Stimulated activated naive CD8-positive, alpha-beta T cell treated with anti-CD3 and anti-CD28 coated beads, Interleukin-15, Interleukin-2, amounts not matched to agents 100 ng/mL and 50 ng/mL, for 24 hours (primary cell): Measurements from ENCODE around the gene WWOX.

ENCODE experiments used
- H3K27ac Mint-ChIP-seq: one replicate; pipeline ENCODE4 v1.8.0; 2021; ENCODE audit warnings: mild to moderate bottlenecking, mixed read lengths
- H3K27me3 Mint-ChIP-seq: one replicate; pipeline ENCODE4 v1.8.0; 2021; ENCODE audit warnings: mixed read lengths
- H3K36me3 Mint-ChIP-seq: one replicate; pipeline ENCODE4 v1.8.0; 2021; ENCODE audit warnings: low read depth, mixed read lengths
- H3K4me1 Mint-ChIP-seq: one replicate; pipeline ENCODE4 v1.8.0; 2021; ENCODE audit warnings: low read depth, mixed read lengths
- H3K4me3 Mint-ChIP-seq: one replicate; pipeline ENCODE4 v1.8.0; 2021; ENCODE audit warnings: mild to moderate bottlenecking, mixed read lengths
- H3K9me3 Mint-ChIP-seq: one replicate; pipeline ENCODE4 v1.8.0; 2021; ENCODE audit warnings: mixed read lengths

Gene WWOX

GRCh38 chr16:78386557-78387324 lies 287.3 kb downstream of the WWOX start:
- Mint-ChIP-seq H3K4me3 (no peak overlapping the region), H3K27me3 (no peaks in the 10 kb centered on the region), H3K27ac (no peak overlapping the region), H3K4me1 (no peaks in the 10 kb centered on the region), H3K9me3 (peaks cover 3% of the 10 kb centered on the region), H3K36me3 (peaks cover 27% of the 10 kb centered on the region)

- no peak overlapping the region for H3K27ac Mint-ChIP-seq
- H3K36me3 Mint-ChIP-seq = peaks cover 34% of the 10 kb centered on the region
- H3K27me3 Mint-ChIP-seq = no peaks in the 10 kb centered on the region
- no peaks in the 10 kb centered on the region for H3K4me1 Mint-ChIP-seq
- no peak overlapping the region for H3K4me3 Mint-ChIP-seq
- H3K9me3 Mint-ChIP-seq = no peaks in the 10 kb centered on the region
Observed at GRCh38 chr16:78389009-78389498, 289.6 kb downstream of the WWOX start.

- H3K9me3 Mint-ChIP-seq = no peaks in the 10 kb centered on the region
- no peak overlapping the region for H3K4me3 Mint-ChIP-seq
- no peak overlapping the region for H3K27ac Mint-ChIP-seq
- no peaks in the 10 kb centered on the region for H3K4me1 Mint-ChIP-seq
- H3K27me3 Mint-ChIP-seq = no peaks in the 10 kb centered on the region
- H3K36me3 Mint-ChIP-seq = peaks cover 34% of the 10 kb centered on the region
Observed at GRCh38 chr16:78390092-78390491, 290.6 kb downstream of the WWOX start.

DNA sequence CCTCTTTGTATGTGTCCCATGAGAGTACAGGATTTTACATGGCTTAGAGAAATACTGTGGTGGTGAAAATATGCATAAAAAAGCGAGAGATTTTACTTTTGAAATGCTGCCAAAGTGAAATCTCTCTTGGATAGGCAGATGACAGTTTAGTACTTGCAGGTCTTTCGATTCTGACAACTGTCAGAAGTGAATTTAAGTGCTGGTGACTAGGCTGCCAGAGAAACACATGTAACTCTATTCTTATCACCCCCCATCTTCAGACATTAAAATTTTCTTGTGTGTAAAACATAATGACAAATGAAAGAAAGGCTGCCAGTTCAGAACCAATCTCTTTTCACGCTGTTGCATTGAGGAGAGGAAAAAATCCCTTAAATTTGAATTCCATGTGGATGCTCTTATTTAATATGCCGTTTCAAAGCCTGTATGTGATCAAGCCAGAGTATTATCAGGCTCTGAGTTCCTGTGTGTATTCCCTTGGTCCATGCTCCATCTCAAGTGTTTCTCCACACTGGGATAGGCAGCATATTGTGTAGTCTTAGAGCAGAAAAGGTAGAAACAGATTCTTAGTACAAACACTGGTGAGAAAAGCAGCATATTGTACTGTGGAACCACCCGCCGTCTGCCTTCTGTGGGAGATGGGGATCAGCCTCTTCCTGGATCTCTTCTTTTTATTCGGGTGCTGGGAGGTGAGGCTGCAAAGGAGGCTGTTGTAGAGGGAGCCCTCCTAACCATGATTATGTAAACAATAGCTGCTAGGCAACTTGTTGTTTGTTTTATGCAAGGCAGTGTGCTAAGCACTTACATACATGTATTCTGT lies 291.3 kb downstream of the WWOX start:
- no peaks in the 10 kb centered on the region for H3K9me3 Mint-ChIP-seq
- no peaks in the 10 kb centered on the region for H3K4me1 Mint-ChIP-seq
- H3K4me3 Mint-ChIP-seq = no peak overlapping the region
- peaks cover 34% of the 10 kb centered on the region for H3K36me3 Mint-ChIP-seq
- H3K27me3 Mint-ChIP-seq = no peaks in the 10 kb centered on the region
- H3K27ac Mint-ChIP-seq = no peak overlapping the region

DNA sequence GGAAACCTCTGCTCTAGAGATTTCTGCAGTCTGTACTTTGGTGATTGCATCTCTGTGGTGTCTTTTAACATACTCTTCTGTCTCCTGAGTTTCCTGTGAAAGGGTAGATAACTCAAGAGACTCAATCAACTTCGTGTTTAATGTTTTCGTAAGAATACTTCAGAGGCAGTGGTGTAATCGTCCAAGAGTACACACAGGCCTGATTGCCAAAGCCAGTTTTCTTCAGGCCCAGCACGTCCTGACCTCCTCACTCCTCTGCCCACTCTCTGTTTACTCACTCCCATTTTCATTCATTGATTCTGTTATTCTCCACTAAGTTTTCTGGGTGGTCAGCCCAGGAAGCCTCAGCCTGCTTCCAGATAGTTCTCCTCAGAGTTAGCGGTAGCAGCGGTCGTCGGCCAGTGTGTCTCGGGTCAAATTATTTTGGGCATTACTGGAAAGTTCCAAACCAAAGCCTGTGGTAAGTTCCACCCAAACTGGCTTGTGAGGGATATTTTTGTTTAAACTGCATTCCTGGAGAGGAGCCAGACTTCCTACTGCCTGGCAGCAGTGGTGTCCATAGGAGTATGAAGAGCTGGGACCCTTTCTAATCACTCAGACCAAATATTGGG lies 293.2 kb downstream of the WWOX start:
- Mint-ChIP-seq H3K9me3 (no peaks in the 10 kb centered on the region), H3K27ac (no peak overlapping the region), H3K4me1 (no peaks in the 10 kb centered on the region), H3K27me3 (no peaks in the 10 kb centered on the region), H3K36me3 (peaks cover 24% of the 10 kb centered on the region), H3K4me3 (no peak overlapping the region)

GRCh38 chr16:78395035-78395434 lies 295.6 kb downstream of the WWOX start:
- no peak overlapping the region for H3K4me3 Mint-ChIP-seq
- no peaks in the 10 kb centered on the region for H3K27me3 Mint-ChIP-seq
- H3K4me1 Mint-ChIP-seq = no peaks in the 10 kb centered on the region
- H3K36me3 Mint-ChIP-seq = peaks cover 22% of the 10 kb centered on the region
- no peak overlapping the region for H3K27ac Mint-ChIP-seq
- H3K9me3 Mint-ChIP-seq = no peaks in the 10 kb centered on the region

DNA sequence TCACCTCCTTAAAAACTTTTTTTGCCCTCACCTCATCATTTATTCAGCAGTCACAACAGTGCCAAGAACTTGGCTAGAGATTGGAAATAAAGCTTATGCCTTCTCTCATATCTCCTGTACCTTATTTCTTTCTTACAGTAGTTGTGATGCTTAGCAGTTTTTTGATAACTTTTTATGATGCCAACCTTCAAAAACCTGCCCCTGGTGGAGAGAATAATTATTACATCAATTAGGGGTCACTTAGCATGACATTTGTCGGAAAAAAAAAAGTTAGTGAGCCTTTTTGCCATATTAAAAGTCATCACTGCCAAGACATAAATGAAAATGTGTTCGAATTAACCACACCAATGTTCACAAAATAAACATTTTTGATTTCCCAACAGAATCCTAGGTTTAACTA lies 296.6 kb downstream of the WWOX start:
- no peak overlapping the region for H3K4me3 Mint-ChIP-seq
- peaks cover 16% of the 10 kb centered on the region for H3K36me3 Mint-ChIP-seq
- no peak overlapping the region for H3K27ac Mint-ChIP-seq
- no peaks in the 10 kb centered on the region for H3K9me3 Mint-ChIP-seq
- no peaks in the 10 kb centered on the region for H3K4me1 Mint-ChIP-seq
- no peaks in the 10 kb centered on the region for H3K27me3 Mint-ChIP-seq

DNA sequence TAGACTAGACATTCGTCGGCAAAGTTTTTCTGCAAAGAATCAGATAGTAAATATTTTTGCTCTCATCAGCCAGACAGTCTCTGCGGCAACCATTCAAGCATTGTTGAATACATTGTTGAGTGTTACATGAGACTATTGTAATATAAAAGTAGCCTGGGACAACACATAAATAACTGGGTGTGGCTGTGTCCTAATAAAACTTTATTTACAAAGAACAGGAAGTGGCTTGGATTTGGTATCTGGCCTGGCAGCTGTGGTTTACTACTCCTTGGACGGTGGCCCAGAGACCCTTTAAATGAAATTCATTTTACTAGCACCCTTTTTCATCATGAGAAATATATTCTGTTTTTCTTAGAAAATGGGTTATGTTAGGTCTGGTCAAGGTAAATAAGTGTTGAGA lies 297.2 kb downstream of the WWOX start:
- no peaks in the 10 kb centered on the region for H3K9me3 Mint-ChIP-seq
- H3K27ac Mint-ChIP-seq = no peak overlapping the region
- H3K4me3 Mint-ChIP-seq = no peak overlapping the region
- H3K27me3 Mint-ChIP-seq = no peaks in the 10 kb centered on the region
- peaks cover 11% of the 10 kb centered on the region for H3K36me3 Mint-ChIP-seq
- no peaks in the 10 kb centered on the region for H3K4me1 Mint-ChIP-seq

- Mint-ChIP-seq H3K27me3 (no peaks in the 10 kb centered on the region), H3K9me3 (no peaks in the 10 kb centered on the region), H3K4me1 (no peaks in the 10 kb centered on the region), H3K36me3 (peaks cover 4% of the 10 kb centered on the region), H3K27ac (no peak overlapping the region), H3K4me3 (no peak overlapping the region)
Observed at GRCh38 chr16:78399384-78399783, 299.9 kb downstream of the WWOX start.

DNA sequence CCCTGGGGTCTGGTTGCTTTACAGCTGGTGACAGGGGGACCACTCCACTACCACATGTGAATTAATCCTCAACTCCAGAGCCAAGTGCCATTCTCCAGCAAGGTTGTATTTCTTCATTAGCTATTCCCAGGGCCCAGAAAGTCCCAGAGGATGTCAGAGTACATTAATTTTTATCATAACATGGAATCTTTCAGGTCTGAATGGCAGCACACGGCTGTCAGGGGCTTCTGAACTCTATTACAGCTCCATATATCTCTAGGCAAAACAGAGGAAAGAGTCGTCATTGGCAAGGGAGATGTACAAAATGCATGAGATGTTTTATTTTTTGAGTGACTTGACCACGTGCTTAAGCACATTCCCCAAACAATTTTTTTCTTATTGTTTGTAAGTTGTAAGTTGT lies 303.4 kb downstream of the WWOX start:
- peaks cover 5% of the 10 kb centered on the region for H3K9me3 Mint-ChIP-seq
- H3K27ac Mint-ChIP-seq = no peak overlapping the region
- no peak overlapping the region for H3K4me3 Mint-ChIP-seq
- H3K4me1 Mint-ChIP-seq = no peaks in the 10 kb centered on the region
- peaks cover 6% of the 10 kb centered on the region for H3K36me3 Mint-ChIP-seq
- no peaks in the 10 kb centered on the region for H3K27me3 Mint-ChIP-seq

DNA sequence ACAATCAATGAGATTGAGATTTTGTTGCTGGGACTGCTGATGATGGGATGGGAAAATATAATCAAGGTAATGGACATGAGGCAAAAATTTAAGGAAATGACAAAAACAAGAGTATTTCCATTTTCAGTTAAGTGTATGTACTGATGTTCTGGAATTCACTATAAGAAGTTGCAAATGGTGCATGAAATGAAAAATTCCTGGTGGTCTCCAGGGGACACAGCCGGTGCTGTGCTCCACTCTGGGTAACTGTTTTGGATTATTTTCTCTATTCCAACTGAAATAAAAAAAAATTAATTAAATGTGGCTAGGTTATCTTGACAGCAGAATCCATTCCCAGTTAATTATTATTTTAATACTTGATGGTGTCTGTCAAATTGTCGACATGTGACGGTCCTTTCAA lies 305.6 kb downstream of the WWOX start:
- no peaks in the 10 kb centered on the region for H3K4me1 Mint-ChIP-seq
- peaks cover 16% of the 10 kb centered on the region for H3K9me3 Mint-ChIP-seq
- H3K27ac Mint-ChIP-seq = no peak overlapping the region
- H3K4me3 Mint-ChIP-seq = no peak overlapping the region
- H3K27me3 Mint-ChIP-seq = no peaks in the 10 kb centered on the region
- H3K36me3 Mint-ChIP-seq = peaks cover 11% of the 10 kb centered on the region

- Mint-ChIP-seq H3K27me3 (no peaks in the 10 kb centered on the region), H3K4me3 (no peak overlapping the region), H3K4me1 (no peaks in the 10 kb centered on the region), H3K36me3 (peaks cover 11% of the 10 kb centered on the region), H3K9me3 (peaks cover 18% of the 10 kb centered on the region), H3K27ac (no peak overlapping the region)
Observed at GRCh38 chr16:78405833-78406232, 306.4 kb downstream of the WWOX start.

DNA sequence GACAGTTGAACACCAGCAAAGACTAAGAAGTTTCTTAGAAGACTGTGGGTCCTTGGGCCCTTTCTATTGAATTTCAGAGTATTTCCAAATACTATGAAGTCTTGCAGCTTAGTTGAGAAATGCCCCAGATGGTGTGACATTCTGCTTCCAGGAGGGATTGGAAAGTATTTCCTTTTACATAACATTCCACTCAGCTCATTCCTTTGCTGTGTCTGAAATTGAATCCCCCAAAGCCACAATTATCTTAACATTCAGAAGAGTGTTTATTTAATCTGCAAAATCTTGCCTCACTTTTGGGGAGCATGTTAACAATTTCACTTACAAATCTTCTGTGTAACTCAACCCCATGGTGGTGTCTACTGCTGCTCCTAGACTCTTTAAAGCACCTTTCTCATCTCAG lies 307.7 kb downstream of the WWOX start:
- no peaks in the 10 kb centered on the region for H3K27me3 Mint-ChIP-seq
- H3K36me3 Mint-ChIP-seq = peaks cover 14% of the 10 kb centered on the region
- no peak overlapping the region for H3K27ac Mint-ChIP-seq
- no peaks in the 10 kb centered on the region for H3K4me1 Mint-ChIP-seq
- H3K9me3 Mint-ChIP-seq = peaks cover 21% of the 10 kb centered on the region
- no peak overlapping the region for H3K4me3 Mint-ChIP-seq

GRCh38 chr16:78413651-78414050 lies 314.2 kb downstream of the WWOX start:
- Mint-ChIP-seq H3K27me3 (no peaks in the 10 kb centered on the region), H3K9me3 (peaks cover 26% of the 10 kb centered on the region), H3K4me1 (no peaks in the 10 kb centered on the region), H3K27ac (no peak overlapping the region), H3K4me3 (no peak overlapping the region), H3K36me3 (peaks cover 16% of the 10 kb centered on the region)

- H3K27ac Mint-ChIP-seq = no peak overlapping the region
- H3K4me3 Mint-ChIP-seq = no peak overlapping the region
- H3K4me1 Mint-ChIP-seq = no peaks in the 10 kb centered on the region
- peaks cover 16% of the 10 kb centered on the region for H3K36me3 Mint-ChIP-seq
- no peaks in the 10 kb centered on the region for H3K27me3 Mint-ChIP-seq
- peaks cover 21% of the 10 kb centered on the region for H3K9me3 Mint-ChIP-seq
Observed at GRCh38 chr16:78415013-78415412, 315.6 kb downstream of the WWOX start.
